Adipocyte (in vitro differentiated cells): ENCODE results near the gene VIP.

Experiments used
- DNase-seq: peaks from one replicate; pipeline ENCODE4 v3.0.0-alpha.2; 2015; ENCODE audit warnings: low read depth
- H3K27me3 ChIP-seq: replicated peaks from 2 replicates; pipeline ENCODE4 v1.7.0; 2013; ENCODE audit warnings: mild to moderate bottlenecking, low read length, moderate library complexity; ENCODE audit not compliant: control insufficient read depth, insufficient read depth
- H3K36me3 ChIP-seq: 2 replicates; pipeline ENCODE4 v1.7.0; 2013; ENCODE audit warnings: low read length, mild to moderate bottlenecking, moderate library complexity; ENCODE audit not compliant: control insufficient read depth, insufficient read depth, severe bottlenecking
- H3K4me1 ChIP-seq: 2 replicates; pipeline ENCODE4 v1.7.0; 2013; ENCODE audit warnings: mild to moderate bottlenecking, low read length, moderate library complexity; ENCODE audit not compliant: control insufficient read depth, insufficient read depth
- H3K4me3 ChIP-seq: 2 replicates; pipeline ENCODE4 v1.7.0; 2013; ENCODE audit warnings: mild to moderate bottlenecking, low read length, moderate library complexity
- H3K9ac ChIP-seq: 2 replicates; pipeline ENCODE4 v1.7.0; 2013; ENCODE audit warnings: mild to moderate bottlenecking, low read length, moderate library complexity
- H3K9me3 ChIP-seq: 2 replicates; pipeline ENCODE4 v1.7.0; 2013; ENCODE audit warnings: mild to moderate bottlenecking, low read length, moderate library complexity; ENCODE audit not compliant: control insufficient read depth

VIP gene

GRCh38 chr6:152776833-152777232 lies 26.2 kb downstream of the VIP start:
- no peaks in the 10 kb centered on the region for H3K27me3 ChIP-seq
- no peaks in the 10 kb centered on the region for H3K4me1 ChIP-seq
- DNase-seq = no peak
- H3K4me3 ChIP-seq = no peak overlapping the region
- no peak overlapping the region for H3K9ac ChIP-seq
- no peaks in the 10 kb centered on the region for H3K36me3 ChIP-seq
- no peaks in the 10 kb centered on the region for H3K9me3 ChIP-seq

- no peak overlapping the region for H3K9ac ChIP-seq
- no peaks in the 10 kb centered on the region for H3K36me3 ChIP-seq
- no peaks in the 10 kb centered on the region for H3K4me1 ChIP-seq
- H3K9me3 ChIP-seq = no peaks in the 10 kb centered on the region
- DNase-seq = no peak
- no peak overlapping the region for H3K4me3 ChIP-seq
- H3K27me3 ChIP-seq = no peaks in the 10 kb centered on the region
Measured at GRCh38 chr6:152783217-152783878, 32.8 kb downstream of the VIP start.

DNA sequence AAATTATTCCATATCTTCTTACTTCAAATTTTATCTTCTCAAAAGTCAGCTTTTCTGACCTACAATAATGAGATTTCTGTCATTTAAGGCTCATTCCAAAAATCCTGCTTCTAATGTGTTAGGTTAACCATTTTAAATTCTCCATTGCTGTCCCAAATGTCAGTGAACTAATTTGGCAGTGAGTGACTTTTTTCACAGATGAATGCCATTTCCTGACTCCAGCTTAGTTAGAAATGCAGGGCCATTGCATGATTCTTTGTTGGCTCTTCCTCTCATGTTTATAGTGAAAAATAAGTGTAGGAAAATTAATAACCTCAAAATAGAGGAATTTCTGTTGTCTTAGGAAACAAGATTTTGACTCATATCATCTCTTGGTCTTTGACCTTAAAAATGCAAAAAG lies 44.1 kb downstream of the VIP start:
- Histone ChIP-seq H3K36me3 (no peaks in the 10 kb centered on the region), H3K9ac (no peak overlapping the region), H3K27me3 (no peaks in the 10 kb centered on the region), H3K9me3 (no peaks in the 10 kb centered on the region), H3K4me3 (no peak overlapping the region), H3K4me1 (no peaks in the 10 kb centered on the region)
- no peak for DNase-seq

- Histone ChIP-seq H3K9me3 (peaks cover 4% of the 10 kb centered on the region), H3K4me3 (no peak overlapping the region), H3K27me3 (no peaks in the 10 kb centered on the region), H3K36me3 (no peaks in the 10 kb centered on the region), H3K9ac (no peak overlapping the region), H3K4me1 (no peaks in the 10 kb centered on the region)
- DNase-seq = no peak
Measured at GRCh38 chr6:152804150-152804549, 53.6 kb downstream of the VIP start.
